Loucy (cell line): ENCODE results near the gene SLC25A21.

ENCODE experiments used
- H2AFZ ChIP-seq: fragments of 200-600 bp; sonication (generic); 2 replicates; pipeline ENCODE4 v1.6.0; 2016; ENCODE audit warnings: antibody characterized with exemption, mild to moderate bottlenecking, low read length, moderate library complexity
- H3F3A ChIP-seq: fragments of 200-600 bp; 2 replicates; pipeline ENCODE4 v1.6.0; 2016; ENCODE audit warnings: antibody characterized with exemption, low read depth, mild to moderate bottlenecking
- H3K27me3 ChIP-seq: fragments of 200-600 bp; sonication (generic); 2 replicates; pipeline ENCODE4 v1.6.1; 2014; ENCODE audit warnings: low read length, mild to moderate bottlenecking; ENCODE audit not compliant: insufficient read depth, poor library complexity, severe bottlenecking
- H3K36me3 ChIP-seq: fragments of 200-600 bp; sonication (generic); 2 replicates; pipeline ENCODE4 v1.6.1; 2016; ENCODE audit warnings: low read length; ENCODE audit not compliant: insufficient read depth
- H3K4me1 ChIP-seq: fragments of 200-600 bp; sonication (generic); 2 replicates; pipeline ENCODE4 v1.5.1; 2014; ENCODE audit warnings: low read length, mild to moderate bottlenecking; ENCODE audit not compliant: insufficient read depth, poor library complexity, severe bottlenecking
- H3K4me2 ChIP-seq: fragments of 200-600 bp; sonication (generic); 2 replicates; pipeline ENCODE4 v1.6.0; 2014; ENCODE audit warnings: antibody characterized with exemption, low read length, low read depth, mild to moderate bottlenecking; ENCODE audit not compliant: poor library complexity, severe bottlenecking
- H3K4me3 ChIP-seq: fragments of 200-600 bp; sonication (generic); 2 replicates; pipeline ENCODE4 v1.5.1; 2014; ENCODE audit warnings: low read length, mild to moderate bottlenecking, mixed read lengths; ENCODE audit not compliant: poor library complexity, severe bottlenecking
- H3K79me2 ChIP-seq: fragments of 200-600 bp; sonication (generic); 2 replicates; pipeline ENCODE4 v1.6.1; 2014; ENCODE audit warnings: low read length; ENCODE audit not compliant: insufficient read depth
- H3K9ac ChIP-seq: fragments of 200-600 bp; sonication (generic); 2 replicates; pipeline ENCODE4 v1.6.0; 2014; ENCODE audit warnings: mild to moderate bottlenecking, low read depth, low read length, moderate library complexity; ENCODE audit not compliant: poor library complexity, severe bottlenecking
- H3K9me2 ChIP-seq: fragments of 200-600 bp; sonication (generic); replicated peaks from 2 replicates; pipeline ENCODE4 v1.6.1; 2016; ENCODE audit warnings: low read depth, low read length, mixed read lengths
- H3K9me3 ChIP-seq: fragments of 200-600 bp; sonication (generic); 2 replicates; pipeline ENCODE4 v1.6.1; 2014; ENCODE audit warnings: mild to moderate bottlenecking, antibody characterized with exemption, low read length, low read depth; ENCODE audit not compliant: insufficient read depth
- H4K20me1 ChIP-seq: fragments of 200-600 bp; sonication (generic); 2 replicates; pipeline ENCODE4 v1.6.0; 2014; ENCODE audit warnings: antibody characterized with exemption, low read length, mild to moderate bottlenecking; ENCODE audit not compliant: insufficient read depth, poor library complexity, severe bottlenecking
- EZH2phosphoT487 ChIP-seq: fragments of 200-600 bp; IDR thresholded peaks from 2 replicates; pipeline ENCODE4 v1.6.1; 2018; ENCODE audit warnings: antibody characterized with exemption, mild to moderate bottlenecking, moderate library complexity, borderline replicate concordance
- TF ChIP-seq, protein P1 (sequence below): fragments of 200-600 bp; sonication (generic); conservative IDR thresholded peaks from 2 replicates; pipeline ENCODE4 v1.5.1; 2014; ENCODE audit warnings: mild to moderate bottlenecking, antibody characterized with exemption, low read length

The SLC25A21 gene

GRCh38 chr14:36859119-36859518 is 313.3 kb downstream of the SLC25A21 start:
- no peak overlapping the region for H3K4me3 ChIP-seq
- no peaks in the 10 kb centered on the region for H3F3A ChIP-seq
- TF ChIP-seq, protein P1, sequence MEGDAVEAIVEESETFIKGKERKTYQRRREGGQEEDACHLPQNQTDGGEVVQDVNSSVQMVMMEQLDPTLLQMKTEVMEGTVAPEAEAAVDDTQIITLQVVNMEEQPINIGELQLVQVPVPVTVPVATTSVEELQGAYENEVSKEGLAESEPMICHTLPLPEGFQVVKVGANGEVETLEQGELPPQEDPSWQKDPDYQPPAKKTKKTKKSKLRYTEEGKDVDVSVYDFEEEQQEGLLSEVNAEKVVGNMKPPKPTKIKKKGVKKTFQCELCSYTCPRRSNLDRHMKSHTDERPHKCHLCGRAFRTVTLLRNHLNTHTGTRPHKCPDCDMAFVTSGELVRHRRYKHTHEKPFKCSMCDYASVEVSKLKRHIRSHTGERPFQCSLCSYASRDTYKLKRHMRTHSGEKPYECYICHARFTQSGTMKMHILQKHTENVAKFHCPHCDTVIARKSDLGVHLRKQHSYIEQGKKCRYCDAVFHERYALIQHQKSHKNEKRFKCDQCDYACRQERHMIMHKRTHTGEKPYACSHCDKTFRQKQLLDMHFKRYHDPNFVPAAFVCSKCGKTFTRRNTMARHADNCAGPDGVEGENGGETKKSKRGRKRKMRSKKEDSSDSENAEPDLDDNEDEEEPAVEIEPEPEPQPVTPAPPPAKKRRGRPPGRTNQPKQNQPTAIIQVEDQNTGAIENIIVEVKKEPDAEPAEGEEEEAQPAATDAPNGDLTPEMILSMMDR: no peak
- no peak for TF ChIP-seq EZH2phosphoT487
- H3K79me2 ChIP-seq: no peaks in the 10 kb centered on the region
- no peaks in the 10 kb centered on the region for H3K27me3 ChIP-seq
- no peak overlapping the region for H3K4me2 ChIP-seq
- H3K9ac ChIP-seq: no peak overlapping the region
- H3K4me1 ChIP-seq: no peaks in the 10 kb centered on the region
- no peaks in the 10 kb centered on the region for H3K36me3 ChIP-seq
- H4K20me1 ChIP-seq: no peaks in the 10 kb centered on the region
- no peaks in the 10 kb centered on the region for H3K9me3 ChIP-seq
- no peak overlapping the region for H2AFZ ChIP-seq
- H3K9me2 ChIP-seq: no peaks in the 10 kb centered on the region

DNA sequence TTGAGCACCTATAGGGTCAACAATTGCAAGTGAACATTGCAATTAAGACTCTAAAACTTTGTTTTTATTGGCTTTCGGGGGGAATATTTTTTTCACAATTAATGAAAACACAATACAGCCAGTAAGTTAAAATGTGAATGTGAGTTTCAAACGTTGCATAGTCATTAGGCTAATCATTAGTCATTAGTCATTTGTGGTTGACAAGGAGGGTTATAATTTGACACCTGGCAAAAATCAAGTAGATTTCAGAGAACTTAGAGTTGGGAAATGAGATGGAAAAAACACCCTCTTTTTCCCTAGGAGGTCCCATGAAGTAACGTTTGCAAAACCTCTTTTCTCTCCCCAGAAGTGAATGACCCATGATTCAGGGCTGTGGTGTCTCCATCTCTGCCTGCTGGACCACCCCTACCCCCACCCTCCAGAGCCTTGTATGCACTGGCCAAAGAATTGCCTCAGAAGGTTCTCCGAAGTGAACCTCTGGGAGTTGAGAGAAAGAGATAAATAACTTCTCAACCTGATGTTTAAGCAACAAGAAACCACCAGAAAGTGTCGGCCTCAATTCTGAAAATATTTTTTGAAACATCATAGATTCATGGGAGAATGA is 314.5 kb downstream of the SLC25A21 start:
- no peak overlapping the region for H3K9ac ChIP-seq
- H3F3A ChIP-seq: no peaks in the 10 kb centered on the region
- no peaks in the 10 kb centered on the region for H4K20me1 ChIP-seq
- H3K9me2 ChIP-seq: no peaks in the 10 kb centered on the region
- H3K4me1 ChIP-seq: no peaks in the 10 kb centered on the region
- H3K79me2 ChIP-seq: no peaks in the 10 kb centered on the region
- TF ChIP-seq, protein P1: no peak
- no peak for TF ChIP-seq EZH2phosphoT487
- no peaks in the 10 kb centered on the region for H3K9me3 ChIP-seq
- H3K4me3 ChIP-seq: no peak overlapping the region
- H3K4me2 ChIP-seq: no peak overlapping the region
- no peaks in the 10 kb centered on the region for H3K27me3 ChIP-seq
- no peaks in the 10 kb centered on the region for H3K36me3 ChIP-seq
- no peak overlapping the region for H2AFZ ChIP-seq

GRCh38 chr14:36857136-36857535 is 315.3 kb downstream of the SLC25A21 start:
- Histone ChIP-seq H3K27me3 (no peaks in the 10 kb centered on the region), H3K4me2 (no peak overlapping the region), H3K36me3 (no peaks in the 10 kb centered on the region), H3K4me1 (no peaks in the 10 kb centered on the region), H3K4me3 (no peak overlapping the region), H3K9ac (no peak overlapping the region), H4K20me1 (no peaks in the 10 kb centered on the region), H3K79me2 (no peaks in the 10 kb centered on the region), H2AFZ (no peak overlapping the region), H3K9me3 (no peaks in the 10 kb centered on the region), H3K9me2 (no peaks in the 10 kb centered on the region), H3F3A (no peaks in the 10 kb centered on the region)
- TF ChIP-seq, protein P1: no peak
- TF ChIP-seq EZH2phosphoT487: no peak
